WTC11 (cell line): ENCODE data around the gene ATP6V1A.

ENCODE experiments used
- CBFB ChIP-seq: sonication (generic); formaldehyde crosslinking; IDR thresholded peaks from 2 replicates; pipeline ENCODE4 v1.8.1; 2022; ENCODE audit warnings: mild to moderate bottlenecking, low read depth, missing genetic modification reagents
- CREB1 ChIP-seq: sonication (generic); formaldehyde crosslinking; IDR thresholded peaks from 2 replicates; pipeline ENCODE4 v1.8.0; 2023; ENCODE audit warnings: mild to moderate bottlenecking, missing genetic modification reagents
- E2F5 ChIP-seq: sonication (generic); formaldehyde crosslinking; IDR thresholded peaks from 2 replicates; pipeline ENCODE4 v1.8.1; 2022; ENCODE audit warnings: mild to moderate bottlenecking, moderate library complexity, missing genetic modification reagents
- FOXJ3 ChIP-seq: sonication (generic); formaldehyde crosslinking; IDR thresholded peaks from 2 replicates; pipeline ENCODE4 v1.9.0; 2021; ENCODE audit warnings: missing genetic modification reagents, mild to moderate bottlenecking, borderline replicate concordance
- NFE2L1 ChIP-seq: sonication (generic); formaldehyde crosslinking; IDR thresholded peaks from 2 replicates; pipeline ENCODE4 v1.8.1; 2023; ENCODE audit warnings: missing genetic modification reagents
- SP1 ChIP-seq: sonication (generic); formaldehyde crosslinking; conservative IDR thresholded peaks from 2 replicates; pipeline ENCODE4 v1.8.1; 2022; ENCODE audit warnings: missing genetic modification reagents
- TEAD4 ChIP-seq: sonication (generic); formaldehyde crosslinking; IDR thresholded peaks from 2 replicates; pipeline ENCODE4 v1.8.0; 2022; ENCODE audit warnings: mild to moderate bottlenecking, missing genetic modification reagents
- USF1 ChIP-seq: sonication (generic); formaldehyde crosslinking; IDR thresholded peaks from 2 replicates; pipeline ENCODE4 v1.8.0; 2022; ENCODE audit warnings: mild to moderate bottlenecking, missing genetic modification reagents
- ZBTB21 ChIP-seq: sonication (generic); formaldehyde crosslinking; IDR thresholded peaks from 2 replicates; pipeline ENCODE4 v1.8.1; 2023; ENCODE audit warnings: mild to moderate bottlenecking, missing genetic modification reagents, borderline replicate concordance
- ZNF219 ChIP-seq: sonication (generic); formaldehyde crosslinking; IDR thresholded peaks from 2 replicates; pipeline ENCODE4 v1.8.0; 2023; ENCODE audit warnings: missing genetic modification reagents, mild to moderate bottlenecking, borderline replicate concordance
- TF ChIP-seq, protein P1 (sequence below): fragments of 200-600 bp; IDR thresholded peaks from 2 replicates; pipeline ENCODE4 v1.8.0; 2022; ENCODE audit warnings: antibody characterized with exemption
- TF ChIP-seq, protein P2 (sequence below): sonication (generic); formaldehyde crosslinking; IDR thresholded peaks from 2 replicates; pipeline ENCODE4 v1.8.1; 2023; ENCODE audit warnings: mild to moderate bottlenecking, missing genetic modification reagents, moderate library complexity
- TF ChIP-seq, protein P3 (sequence below): sonication (generic); formaldehyde crosslinking; IDR thresholded peaks from 2 replicates; pipeline ENCODE4 v1.8.0; 2023; ENCODE audit warnings: missing genetic modification reagents

DNA sequence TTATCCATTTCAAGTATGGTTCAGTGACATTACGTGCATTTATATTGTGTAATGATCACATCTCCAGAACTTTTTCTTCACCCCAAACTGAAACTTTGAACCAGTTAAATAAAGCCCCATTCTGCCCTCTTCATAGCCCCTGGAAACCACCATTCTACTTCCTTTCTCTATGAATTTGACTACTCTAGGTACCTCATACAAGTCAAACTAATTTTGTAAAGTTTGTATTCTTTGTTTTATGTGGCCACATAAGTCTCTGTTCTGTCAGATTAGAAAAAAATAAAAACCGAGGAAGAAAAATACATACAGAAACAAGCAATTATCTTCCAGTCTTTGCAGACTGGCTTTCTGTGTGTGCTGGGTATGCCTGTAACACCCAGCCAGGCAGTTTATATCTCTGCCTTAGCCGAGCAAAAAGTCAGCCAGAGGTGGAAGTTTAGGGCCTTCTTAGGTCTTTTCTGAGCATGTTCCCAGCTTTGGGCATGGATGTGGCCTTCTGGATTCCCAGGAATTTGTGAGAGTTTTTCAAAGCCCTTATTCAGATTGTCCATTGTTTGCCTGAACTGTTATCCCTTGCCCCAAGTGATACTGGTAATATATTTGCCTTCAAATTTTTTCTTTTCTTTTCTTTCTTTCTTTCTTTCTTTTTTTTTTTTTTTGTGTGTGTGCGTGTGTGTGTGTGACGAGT is 85.8 kb downstream of the ATP6V1A start:
- TF ChIP-seq, protein P1, sequence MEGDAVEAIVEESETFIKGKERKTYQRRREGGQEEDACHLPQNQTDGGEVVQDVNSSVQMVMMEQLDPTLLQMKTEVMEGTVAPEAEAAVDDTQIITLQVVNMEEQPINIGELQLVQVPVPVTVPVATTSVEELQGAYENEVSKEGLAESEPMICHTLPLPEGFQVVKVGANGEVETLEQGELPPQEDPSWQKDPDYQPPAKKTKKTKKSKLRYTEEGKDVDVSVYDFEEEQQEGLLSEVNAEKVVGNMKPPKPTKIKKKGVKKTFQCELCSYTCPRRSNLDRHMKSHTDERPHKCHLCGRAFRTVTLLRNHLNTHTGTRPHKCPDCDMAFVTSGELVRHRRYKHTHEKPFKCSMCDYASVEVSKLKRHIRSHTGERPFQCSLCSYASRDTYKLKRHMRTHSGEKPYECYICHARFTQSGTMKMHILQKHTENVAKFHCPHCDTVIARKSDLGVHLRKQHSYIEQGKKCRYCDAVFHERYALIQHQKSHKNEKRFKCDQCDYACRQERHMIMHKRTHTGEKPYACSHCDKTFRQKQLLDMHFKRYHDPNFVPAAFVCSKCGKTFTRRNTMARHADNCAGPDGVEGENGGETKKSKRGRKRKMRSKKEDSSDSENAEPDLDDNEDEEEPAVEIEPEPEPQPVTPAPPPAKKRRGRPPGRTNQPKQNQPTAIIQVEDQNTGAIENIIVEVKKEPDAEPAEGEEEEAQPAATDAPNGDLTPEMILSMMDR: no peak
- TF ChIP-seq, protein P2, sequence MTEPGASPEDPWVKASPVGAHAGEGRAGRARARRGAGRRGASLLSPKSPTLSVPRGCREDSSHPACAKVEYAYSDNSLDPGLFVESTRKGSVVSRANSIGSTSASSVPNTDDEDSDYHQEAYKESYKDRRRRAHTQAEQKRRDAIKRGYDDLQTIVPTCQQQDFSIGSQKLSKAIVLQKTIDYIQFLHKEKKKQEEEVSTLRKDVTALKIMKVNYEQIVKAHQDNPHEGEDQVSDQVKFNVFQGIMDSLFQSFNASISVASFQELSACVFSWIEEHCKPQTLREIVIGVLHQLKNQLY (CRISPR knock-in tag): no peak
- TF ChIP-seq TEAD4 (CRISPR knock-in tag) (no peak), USF1 (no peak), CBFB (CRISPR knock-in tag) (no peak), E2F5 (CRISPR knock-in tag) (no peak), CREB1 (CRISPR knock-in tag) (no peak), ZNF219 (no peak), NFE2L1 (CRISPR knock-in tag) (no peak), ZBTB21 (CRISPR knock-in tag) (no peak), SP1 (CRISPR knock-in tag) (no peak), FOXJ3 (CRISPR knock-in tag) (no peak)
- TF ChIP-seq, protein P3, sequence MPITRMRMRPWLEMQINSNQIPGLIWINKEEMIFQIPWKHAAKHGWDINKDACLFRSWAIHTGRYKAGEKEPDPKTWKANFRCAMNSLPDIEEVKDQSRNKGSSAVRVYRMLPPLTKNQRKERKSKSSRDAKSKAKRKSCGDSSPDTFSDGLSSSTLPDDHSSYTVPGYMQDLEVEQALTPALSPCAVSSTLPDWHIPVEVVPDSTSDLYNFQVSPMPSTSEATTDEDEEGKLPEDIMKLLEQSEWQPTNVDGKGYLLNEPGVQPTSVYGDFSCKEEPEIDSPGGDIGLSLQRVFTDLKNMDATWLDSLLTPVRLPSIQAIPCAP: no peak
